NCI-H2171 (cell line): ENCODE measurements around the gene DDR1.

Experiments
- DNase-seq: peaks from one replicate; lab custom pipeline; 2025; lab: John Stamatoyannopoulos, UW

The DDR1 gene

DNA sequence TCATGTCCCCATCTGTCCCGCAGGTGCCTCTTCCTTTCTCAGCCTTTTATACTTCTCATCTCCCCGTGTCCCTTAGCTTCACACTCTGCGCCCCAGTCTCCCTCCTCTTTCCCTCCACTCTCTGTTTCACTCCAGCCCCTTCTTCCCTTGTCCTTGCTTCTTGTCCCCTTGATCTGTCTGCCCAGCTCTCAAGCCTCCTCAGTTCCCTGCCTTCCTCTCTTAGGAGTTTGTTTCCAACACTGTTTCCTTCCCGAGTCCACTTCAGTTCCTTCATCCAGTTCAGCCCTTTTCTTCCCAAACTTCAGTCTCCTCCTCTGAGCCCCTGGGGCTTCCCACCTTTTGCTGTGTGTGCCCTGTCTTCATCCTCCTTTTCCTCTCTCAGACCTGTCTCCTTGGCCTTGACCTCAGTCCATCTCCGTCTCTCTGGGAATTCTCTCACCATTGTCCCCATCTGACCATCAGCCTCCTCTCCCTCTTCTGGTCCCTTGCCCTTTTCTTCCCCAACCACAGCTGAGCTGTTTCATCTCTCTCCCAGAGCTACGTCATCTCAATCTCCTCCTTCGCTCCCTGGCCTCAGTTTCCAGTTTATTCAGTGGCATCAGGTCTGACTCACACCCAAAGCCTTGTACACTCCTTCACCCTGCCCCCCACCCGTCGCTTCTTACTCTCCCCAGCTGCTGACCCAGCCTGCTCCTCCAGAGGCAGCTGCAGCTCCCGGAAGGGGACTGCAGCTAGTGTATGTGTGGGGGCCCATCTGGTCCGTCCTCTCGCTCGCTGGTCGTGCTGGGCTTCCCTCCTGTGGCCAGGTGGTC is 2.7 kb upstream of the DDR1 start:
- DNase-seq: peak; percentile 15

DNA sequence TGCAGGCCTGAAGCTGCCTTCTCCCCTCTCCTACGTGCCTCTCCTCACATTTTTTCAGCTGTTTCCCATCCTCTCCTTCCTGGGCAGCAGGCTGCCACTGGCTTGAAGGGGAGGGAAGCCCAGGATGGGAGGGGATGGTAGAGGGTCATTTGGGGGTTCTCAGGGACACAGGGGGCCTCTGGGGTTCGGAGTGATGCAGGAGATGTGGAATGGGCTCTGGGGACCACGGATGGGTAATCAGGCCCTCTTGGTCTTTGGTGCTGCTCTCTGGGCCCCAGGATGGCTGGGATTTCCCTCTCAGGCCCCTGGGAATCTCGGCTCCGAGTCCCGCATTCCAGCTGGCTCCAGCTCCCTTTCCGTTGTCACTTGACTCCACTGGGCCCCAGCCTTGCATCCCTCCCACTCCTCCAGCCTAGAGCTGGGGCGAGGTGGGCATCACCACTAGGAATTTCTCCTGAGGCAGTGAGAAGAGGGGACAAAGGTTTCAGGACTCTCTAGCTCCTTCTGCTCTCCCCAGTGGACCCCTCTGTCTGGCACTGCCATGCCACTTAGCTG is 2.0 kb upstream of the DDR1 start:
- peak; percentile 56 for DNase-seq

DNA sequence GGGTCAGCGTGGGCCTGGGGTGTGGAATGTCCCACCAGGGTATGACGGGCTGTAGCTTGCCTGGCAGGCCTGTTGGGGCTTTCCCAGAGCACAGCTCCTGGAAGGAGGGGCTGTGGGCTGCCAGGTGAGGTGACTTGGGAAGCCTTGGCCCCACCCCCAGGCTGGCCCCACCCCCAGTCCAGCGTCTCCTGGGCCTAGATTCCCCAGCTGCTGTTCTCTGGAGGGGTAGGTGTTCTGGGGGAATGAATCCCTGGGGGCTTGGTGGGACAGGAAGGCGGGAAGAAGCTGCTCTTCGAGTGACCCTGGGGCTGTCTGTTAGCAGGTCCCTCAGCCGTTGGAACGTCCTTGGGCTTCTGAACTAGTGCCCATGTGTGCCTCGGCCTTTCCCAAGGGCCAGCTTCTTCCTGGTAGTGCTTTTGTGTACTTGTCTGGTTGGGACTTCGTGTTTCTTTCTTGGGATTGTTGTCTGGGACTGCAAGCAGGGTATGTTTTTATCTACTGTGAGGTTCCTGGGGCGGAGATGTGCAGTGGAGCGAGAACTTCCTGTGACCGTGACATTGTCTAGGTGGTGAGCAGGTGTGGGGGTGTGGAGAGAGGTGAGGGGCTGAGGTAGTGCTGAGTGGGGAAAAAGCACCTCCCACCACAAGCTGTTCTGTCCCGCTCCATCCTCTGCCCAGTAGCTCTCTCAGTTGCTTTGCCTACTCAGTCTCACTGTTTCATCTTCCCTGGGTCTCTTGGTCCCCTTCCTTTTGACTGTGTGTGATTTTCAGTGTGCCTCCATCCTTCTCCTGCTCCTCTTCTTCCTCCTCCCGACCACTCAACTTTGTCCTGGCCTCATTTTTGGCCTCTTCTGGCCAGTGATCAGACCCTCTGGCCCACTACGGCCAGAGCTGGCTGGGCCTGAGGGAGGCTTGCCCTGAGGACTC is 1.3 kb upstream of the DDR1 start:
- DNase-seq: peak; percentile 89

DNA sequence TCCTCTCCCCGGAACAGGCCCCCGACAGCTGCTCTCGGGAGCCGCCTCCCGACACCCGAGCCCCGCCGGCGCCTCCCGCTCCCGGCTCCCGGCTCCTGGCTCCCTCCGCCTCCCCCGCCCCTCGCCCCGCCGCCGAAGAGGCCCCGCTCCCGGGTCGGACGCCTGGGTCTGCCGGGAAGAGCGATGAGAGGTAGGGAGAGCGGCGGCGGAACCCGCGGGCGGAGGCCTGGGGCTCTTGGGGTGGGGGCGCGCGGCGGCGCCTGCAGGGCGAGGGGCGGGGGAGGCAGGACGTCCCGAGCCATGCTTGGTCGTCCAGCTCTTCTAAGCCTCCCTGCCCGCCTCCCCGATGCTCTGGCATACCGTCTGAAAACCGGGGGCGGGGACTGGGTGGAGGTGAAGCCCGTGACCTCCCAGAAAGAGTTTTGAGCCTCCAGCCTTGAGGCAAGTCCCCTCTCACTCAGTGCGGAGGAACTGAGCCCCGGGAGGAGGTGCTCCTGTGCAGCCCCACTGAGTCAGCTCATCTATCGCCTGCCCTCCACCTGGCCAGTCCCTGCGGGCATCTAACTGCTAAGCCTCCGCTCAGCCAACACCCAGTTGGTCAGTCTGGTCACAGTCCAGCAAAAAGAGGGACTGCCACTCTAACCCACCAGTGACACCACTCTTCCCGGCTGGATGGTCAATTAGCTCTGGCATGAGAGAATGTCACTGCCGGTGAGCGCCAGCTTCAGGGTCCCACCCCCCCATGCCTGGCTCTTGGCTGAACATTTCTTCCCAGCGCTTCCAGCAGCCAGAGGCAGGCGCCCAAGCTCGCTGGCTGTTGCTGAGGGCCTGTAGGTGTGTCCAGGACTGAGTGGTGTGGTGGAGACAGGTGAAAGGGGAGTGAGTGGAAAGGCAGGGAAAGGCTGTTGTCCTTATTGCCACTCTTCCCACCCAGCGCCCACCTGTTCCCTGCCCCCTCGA is 482 bp downstream of the DDR1 start:
- no peak for DNase-seq

DNA sequence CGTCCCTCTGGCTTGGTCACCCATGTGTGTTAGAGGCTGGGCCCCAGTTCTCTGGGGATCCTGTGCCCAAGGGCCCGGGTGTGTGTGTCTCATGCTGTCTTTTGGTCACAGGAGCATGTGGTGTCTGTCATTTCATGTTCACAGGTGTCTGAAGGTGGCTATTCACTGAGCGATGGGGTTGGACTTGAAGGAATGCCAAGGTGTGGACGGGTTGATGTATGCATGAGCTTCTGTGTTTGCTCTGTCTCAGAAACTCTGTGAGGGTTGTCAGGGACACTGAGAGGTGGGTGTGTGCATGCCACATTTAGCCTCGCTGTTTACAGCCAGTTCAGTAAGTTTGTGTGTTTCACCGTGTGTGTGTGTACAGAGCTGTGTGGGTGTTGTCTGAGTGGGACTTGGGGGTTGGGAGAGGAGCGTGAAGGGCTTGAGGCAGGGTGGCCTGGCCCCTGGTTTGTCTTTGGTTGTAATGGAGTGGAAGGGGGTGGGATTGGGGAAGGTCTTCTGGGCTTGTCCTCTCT is 1.2 kb downstream of the DDR1 start:
- DNase-seq: no peak

DNA sequence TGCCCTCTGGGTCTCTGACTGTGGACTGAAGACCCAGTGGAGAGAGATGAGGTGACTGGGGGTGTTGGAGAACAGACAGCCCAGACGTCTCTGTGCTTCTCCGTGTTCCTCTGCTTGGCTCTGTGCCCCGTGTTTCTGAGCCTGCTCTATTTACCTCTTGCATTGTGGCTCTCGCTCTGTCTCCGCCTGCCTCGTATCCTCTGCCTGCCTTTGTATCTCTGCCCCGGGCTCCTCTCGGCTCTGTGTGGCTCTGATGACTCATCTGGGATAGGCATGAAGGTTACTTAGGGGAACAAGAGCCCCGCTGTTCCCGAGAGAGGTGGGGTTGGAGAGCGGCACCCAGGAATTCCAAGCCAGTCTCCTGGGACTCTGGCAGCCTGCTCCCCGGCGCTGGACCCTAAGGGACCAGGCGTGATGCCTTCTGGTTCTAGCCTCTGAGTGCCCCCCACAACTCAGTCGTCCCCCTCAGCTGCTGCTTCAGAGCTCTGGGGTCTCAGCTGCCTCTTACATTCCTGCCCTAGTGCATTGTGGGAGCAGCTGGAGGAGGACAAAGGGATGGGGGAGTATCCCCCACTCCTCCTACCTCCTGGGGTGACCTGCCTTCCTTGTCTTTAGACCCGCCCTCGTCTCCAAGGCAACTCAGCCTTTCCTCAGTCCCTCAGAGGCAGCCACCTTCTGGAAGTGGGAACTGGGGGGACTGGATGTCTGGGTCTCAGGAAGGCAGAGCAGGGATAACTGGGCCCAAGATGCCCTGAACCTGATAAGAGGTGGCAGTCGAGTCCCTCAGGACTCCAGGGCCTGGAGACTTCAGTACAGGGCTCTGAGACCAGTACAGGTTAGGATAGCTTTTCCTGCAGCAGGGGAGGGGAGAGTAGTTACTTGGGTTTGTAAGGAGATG is 1.9 kb downstream of the DDR1 start:
- peak; percentile 88 for DNase-seq

DNA sequence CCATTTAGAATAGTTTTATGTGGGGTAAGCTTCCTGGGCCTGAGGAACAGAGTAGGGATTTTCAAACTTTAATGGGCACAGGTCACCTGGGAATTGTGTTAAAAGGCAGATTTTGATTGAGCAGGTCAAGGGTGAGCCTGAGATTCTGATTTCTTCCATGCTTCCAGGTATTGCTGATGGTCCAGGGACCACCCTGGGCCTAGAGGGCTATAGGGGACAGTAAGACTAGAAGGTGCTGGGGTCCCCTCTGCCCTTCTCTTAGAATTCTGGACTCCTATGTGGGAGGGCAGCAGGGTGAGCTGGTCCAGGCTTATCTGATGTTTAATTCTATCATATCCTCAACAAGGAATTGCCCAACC is 2.6 kb downstream of the DDR1 start:
- DNase-seq: no peak

DNA sequence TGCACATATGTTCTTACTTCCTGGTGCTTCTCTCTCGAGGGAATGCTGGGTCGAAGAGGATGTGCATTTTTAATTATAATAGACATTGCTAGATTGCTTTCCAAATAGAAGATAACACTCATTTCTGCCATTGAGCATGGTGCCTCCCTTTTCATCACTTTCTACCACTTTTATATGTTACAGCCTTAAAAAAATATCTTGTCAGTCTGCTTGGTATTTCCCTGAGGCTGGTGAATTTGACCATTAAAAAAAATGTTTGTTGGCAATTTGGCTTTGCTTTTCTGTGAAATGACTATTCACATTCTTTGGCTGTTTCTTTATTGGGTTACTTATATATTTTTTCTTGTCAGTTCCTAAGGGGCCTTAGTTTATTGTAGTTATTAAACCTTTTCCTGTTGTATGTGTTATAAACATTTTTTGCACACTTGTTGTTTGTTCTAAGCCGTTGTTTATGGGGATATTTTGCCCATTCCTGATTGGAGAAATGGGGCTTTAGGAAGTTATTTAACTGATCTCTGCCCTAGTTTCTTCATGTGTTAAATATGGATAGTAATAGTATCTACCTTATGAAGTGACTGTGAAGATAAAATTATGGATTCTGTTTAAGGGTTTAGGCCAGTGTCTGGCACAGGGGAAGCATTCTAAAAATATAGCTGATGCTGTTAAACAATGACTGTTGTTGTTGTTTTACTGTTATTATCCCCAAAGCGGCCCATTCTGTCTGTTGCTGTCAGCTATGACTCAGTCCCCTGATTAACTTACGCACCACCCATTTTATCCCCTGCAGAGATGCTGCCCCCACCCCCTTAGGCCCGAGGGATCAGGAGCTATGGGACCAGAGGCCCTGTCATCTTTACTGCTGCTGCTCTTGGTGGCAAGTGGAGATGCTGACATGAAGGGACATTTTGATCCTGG is 3.8 kb downstream of the DDR1 start:
- no peak for DNase-seq

DNA sequence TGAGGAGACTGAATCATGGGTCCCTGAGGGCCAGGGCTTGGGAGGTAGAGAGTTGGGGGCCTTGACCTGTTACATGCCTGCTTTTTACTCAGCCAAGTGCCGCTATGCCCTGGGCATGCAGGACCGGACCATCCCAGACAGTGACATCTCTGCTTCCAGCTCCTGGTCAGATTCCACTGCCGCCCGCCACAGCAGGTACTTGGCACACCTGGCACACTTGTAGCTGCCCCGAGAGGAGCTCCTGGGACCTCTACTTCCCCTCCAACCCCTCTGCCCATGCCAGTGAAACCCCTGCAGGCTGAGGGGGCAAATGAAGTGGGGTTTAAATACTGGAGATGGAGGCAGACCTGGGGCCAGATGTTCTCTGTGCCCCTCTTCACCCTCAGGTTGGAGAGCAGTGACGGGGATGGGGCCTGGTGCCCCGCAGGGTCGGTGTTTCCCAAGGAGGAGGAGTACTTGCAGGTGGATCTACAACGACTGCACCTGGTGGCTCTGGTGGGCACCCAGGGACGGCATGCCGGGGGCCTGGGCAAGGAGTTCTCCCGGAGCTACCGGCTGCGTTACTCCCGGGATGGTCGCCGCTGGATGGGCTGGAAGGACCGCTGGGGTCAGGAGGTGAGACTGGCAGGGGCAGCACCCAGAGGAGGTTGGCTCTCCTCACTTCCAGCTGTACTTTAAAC is 4.6 kb downstream of the DDR1 start:
- no peak for DNase-seq

DNA sequence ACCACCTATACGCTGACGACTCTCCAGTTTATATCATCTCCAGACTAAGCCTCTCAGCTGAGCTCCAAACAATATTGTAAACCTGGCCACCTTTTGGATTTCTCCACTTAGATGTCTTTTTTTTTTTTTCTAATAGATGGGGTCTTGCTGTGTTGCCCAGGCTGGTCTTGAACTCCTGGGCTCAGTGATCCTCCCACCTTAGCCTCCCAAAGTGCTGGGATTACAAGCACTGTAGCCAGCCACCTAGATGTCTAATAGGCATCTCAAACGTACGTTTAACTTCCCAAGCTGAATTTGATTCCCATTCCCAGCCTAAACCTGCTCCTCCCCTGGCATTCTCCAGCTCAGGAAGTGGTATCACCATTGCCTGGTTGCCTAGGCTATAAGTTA is 5.2 kb downstream of the DDR1 start:
- DNase-seq: no peak

DNA sequence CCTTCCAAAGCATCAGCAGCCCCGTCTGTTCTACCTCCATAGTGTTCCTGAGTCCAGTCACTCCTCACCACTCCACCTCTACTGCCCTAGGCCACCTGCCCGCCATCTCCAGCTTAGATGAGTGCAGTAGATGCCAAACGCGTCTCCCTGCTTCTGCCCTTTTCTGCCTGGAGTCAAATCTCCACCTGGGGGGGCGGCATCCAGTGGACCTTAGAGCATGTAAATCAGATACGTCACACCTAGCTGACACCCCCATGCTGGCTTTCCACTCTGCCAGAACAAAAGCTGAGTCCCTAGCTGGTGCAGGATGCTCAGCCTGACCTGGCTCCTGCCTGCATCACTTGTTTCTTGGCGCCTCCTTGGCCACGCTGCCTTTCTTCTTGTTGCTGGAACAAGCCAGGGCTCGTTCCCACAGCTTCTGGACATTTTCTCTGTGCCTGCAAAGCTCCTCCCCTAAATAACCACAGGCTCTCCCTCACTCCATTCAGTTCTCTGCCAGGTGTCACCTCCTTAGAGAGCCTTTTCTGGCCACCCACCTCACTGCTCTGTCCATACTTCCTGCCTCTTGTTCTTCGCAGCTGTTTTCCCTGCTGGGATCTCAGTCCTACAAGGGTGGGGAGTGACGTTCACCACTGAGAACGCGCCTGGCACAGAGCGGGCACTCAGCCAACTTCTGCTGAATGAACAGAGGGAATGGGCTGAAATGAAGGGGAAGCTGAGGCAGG is 5.8 kb downstream of the DDR1 start:
- no peak for DNase-seq

DNA sequence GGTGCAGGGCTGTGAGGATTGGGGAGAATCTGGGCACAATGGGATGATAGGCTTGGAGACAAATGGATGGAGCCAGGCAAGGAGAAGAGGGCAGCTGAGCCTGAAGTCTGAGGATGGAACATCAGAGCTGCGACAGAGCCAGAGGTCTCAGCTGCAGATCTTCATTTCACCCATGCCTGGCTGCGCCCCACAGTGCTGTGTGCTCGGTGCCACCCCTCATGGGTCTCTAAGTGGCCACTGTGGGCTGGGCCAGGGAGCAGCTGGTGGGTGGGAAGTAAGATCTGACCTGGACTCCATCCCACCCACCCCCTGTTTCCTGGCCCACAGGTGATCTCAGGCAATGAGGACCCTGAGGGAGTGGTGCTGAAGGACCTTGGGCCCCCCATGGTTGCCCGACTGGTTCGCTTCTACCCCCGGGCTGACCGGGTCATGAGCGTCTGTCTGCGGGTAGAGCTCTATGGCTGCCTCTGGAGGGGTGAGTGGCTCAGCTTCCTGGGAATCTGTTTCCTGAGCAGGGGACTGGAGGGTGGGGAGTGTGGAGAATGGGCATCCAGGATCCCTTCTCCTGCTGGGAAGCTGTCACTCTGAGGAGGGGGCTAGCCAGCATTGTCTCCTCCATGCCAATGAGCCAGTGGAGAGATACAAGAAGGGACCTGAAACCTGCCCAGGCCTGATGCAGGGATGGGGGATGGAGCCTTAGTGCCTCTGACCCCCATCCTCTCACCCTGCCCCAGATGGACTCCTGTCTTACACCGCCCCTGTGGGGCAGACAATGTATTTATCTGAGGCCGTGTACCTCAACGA is 6.5 kb downstream of the DDR1 start:
- no peak for DNase-seq

DNA sequence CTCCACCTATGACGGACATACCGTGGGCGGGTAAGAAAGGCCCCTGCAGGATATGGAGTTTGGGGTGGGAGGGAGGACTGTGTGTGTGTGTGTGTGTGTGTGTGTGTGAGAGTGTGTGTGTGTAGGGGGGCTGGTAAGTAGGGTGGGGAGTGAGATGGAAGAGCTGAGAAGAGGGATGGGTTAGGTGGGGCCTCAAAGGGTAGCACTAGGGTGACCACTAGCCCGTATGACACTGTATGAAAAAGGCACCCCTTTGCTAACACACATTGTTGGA is 7.1 kb downstream of the DDR1 start:
- DNase-seq: no peak

DNA sequence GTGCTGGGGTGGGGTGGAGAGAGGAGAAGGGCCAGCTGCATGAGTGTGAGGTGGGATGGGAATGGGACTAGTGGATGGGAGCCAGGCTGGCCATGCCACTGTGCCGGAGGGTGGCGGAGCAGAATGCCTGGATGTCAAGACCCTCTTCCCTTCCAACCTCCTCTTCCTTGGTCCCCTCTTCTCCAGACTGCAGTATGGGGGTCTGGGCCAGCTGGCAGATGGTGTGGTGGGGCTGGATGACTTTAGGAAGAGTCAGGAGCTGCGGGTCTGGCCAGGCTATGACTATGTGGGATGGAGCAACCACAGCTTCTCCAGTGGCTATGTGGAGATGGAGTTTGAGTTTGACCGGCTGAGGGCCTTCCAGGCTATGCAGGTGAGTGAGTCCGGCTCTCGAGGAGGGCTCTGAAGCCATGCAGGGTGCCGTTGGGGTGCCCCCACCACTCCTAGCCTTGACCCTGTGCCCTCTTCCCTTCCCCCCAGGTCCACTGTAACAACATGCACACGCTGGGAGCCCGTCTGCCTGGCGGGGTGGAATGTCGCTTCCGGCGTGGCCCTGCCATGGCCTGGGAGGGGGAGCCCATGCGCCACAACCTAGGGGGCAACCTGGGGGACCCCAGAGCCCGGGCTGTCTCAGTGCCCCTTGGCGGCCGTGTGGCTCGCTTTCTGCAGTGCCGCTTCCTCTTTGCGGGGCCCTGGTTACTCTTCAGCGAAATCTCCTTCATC is 7.7 kb downstream of the DDR1 start:
- no peak for DNase-seq

DNA sequence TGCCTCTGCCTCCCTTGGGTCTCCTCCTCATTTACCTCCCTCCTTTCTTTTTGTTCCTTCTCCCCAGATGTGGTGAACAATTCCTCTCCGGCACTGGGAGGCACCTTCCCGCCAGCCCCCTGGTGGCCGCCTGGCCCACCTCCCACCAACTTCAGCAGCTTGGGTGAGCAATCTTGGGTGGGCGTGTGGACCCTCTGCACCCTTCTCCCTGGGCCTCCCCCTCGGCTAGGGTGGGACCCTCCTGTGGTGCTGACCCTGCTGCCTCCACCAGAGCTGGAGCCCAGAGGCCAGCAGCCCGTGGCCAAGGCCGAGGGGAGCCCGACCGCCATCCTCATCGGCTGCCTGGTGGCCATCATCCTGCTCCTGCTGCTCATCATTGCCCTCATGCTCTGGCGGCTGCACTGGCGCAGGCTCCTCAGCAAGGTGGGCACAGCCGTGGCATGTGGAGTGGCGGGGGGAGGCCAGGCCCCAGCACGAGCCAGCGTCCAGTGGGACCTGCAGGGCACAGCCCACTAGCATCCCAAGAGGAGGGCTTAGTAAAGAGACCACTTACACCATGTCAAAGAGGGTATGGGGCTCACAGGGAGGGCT is 8.8 kb downstream of the DDR1 start:
- no peak for DNase-seq

DNA sequence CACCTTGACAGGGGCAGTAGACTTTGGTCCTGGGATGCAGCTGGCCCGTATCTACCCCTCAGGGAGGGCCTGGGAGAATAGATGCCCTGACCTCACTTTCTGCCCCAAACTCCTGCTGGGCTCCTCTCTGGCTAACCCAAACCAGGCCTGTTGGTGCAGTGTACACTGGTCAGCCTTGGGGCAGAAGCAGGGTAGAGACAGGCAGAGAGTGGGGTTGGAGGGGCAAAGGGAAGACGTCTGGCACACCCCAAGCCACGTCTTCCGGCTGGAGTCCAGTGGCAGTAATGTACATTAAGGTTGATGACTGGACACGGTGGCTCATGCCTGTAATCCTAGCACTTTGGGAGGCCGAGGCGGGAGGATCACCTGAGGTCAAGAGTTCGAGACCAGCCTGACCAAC is 9.3 kb downstream of the DDR1 start:
- DNase-seq: no peak

DNA sequence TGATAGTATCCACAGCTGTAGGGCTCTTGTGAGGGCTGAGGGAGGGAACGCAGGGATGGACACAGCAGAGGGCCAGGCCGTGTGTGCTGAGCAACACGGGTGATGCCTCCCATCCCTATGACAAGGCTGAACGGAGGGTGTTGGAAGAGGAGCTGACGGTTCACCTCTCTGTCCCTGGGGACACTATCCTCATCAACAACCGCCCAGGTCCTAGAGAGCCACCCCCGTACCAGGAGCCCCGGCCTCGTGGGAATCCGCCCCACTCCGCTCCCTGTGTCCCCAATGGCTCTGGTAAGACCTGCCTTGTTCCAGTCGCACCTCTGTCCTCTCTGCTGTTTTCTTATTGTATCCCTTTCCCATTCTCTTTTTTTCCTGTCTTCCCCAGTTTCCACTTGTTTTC is 10.1 kb downstream of the DDR1 start:
- DNase-seq: no peak
